GM21717 (cell line): Measurements from ENCODE around the gene VRK2.
"Not testable (repeated sequence)": the region's sequence is repeated elsewhere in the genome, so short reads cannot be mapped to it uniquely, and the experiment has no call there.

Experiments used
- ATAC-seq: cut with Tn5 transposase; IDR thresholded peaks from one replicate; pipeline ENCODE4 v1.9.1; 2021; ENCODE audit warnings: mild to moderate bottlenecking, moderate library complexity; ENCODE audit not compliant: unreplicated experiment

Gene VRK2

GRCh38 chr2:58156780-58157179 lies 110.2 kb downstream of the VRK2 start:
- no peak for ATAC-seq

- no peak for ATAC-seq
Observed at GRCh38 chr2:58157754-58158153, 111.1 kb downstream of the VRK2 start.

- ATAC-seq: no peak
Observed at GRCh38 chr2:58158481-58158880, 111.9 kb downstream of the VRK2 start.

GRCh38 chr2:58163913-58164312 lies 117.3 kb downstream of the VRK2 start:
- ATAC-seq: no peak

GRCh38 chr2:58168130-58168529 lies 121.5 kb downstream of the VRK2 start:
- not testable (repeated sequence) for ATAC-seq

GRCh38 chr2:58169845-58170244 lies 123.2 kb downstream of the VRK2 start:
- not testable (repeated sequence) for ATAC-seq

- ATAC-seq: not testable (repeated sequence)
Observed at GRCh38 chr2:58170334-58170933, 123.8 kb downstream of the VRK2 start.

GRCh38 chr2:58171831-58172230 lies 125.2 kb downstream of the VRK2 start:
- not testable (repeated sequence) for ATAC-seq

- ATAC-seq: not testable (repeated sequence)
Observed at GRCh38 chr2:58177187-58177586, 130.6 kb downstream of the VRK2 start.

GRCh38 chr2:58180175-58180574 lies 133.6 kb downstream of the VRK2 start:
- not testable (repeated sequence) for ATAC-seq

- ATAC-seq: no peak
Observed at GRCh38 chr2:58180635-58181034, 134.0 kb downstream of the VRK2 start.

GRCh38 chr2:58182527-58182926 lies 135.9 kb downstream of the VRK2 start:
- ATAC-seq: no peak

- ATAC-seq: no peak
Observed at GRCh38 chr2:58186501-58186900, 139.9 kb downstream of the VRK2 start.

- not testable (repeated sequence) for ATAC-seq
Observed at GRCh38 chr2:58187022-58187421, 140.4 kb downstream of the VRK2 start.

- no peak for ATAC-seq
Observed at GRCh38 chr2:58194458-58194857, 147.9 kb downstream of the VRK2 start.

GRCh38 chr2:58195662-58196061 lies 149.1 kb downstream of the VRK2 start:
- ATAC-seq: no peak

- ATAC-seq: no peak
Observed at GRCh38 chr2:58197894-58198293, 151.3 kb downstream of the VRK2 start.

GRCh38 chr2:58202404-58202803 lies 155.8 kb downstream of the VRK2 start:
- no peak for ATAC-seq

- ATAC-seq: no peak
Observed at GRCh38 chr2:58203018-58203417, 156.4 kb downstream of the VRK2 start.

- ATAC-seq: no peak
Observed at GRCh38 chr2:58204195-58204959, 157.8 kb downstream of the VRK2 start.

- no peak for ATAC-seq
Observed at GRCh38 chr2:58206785-58207184, 160.2 kb downstream of the VRK2 start.

- no peak for ATAC-seq
Observed at GRCh38 chr2:58207189-58207588, 160.6 kb downstream of the VRK2 start.
